ENCODE measurements around the gene CATSPERB.

- no peak for TF ChIP-seq EP300 (IDR thresholded peaks at IDR 0.05)
- TF ChIP-seq CTCF (IDR thresholded peaks at IDR 0.05) = no peak
- TF ChIP-seq POLR2A (IDR thresholded peaks at IDR 0.05) = no peak
Observed at GRCh38 chr14:91585856-91586255, 146.0 kb downstream of the CATSPERB start.

All from stomach (tissue), 4 donors.